Lower lobe of right lung (tissue), 2 donors: ENCODE results near the gene ATRNL1. TPM values are rescaled to one million over a fixed set of nuclear protein-coding genes. Genes with fewer than 3 reads are reported as not detected.

Experiments
- ATAC-seq, 2 donors: fragments of 200-7000 bp; cut with Tn5 transposase; one replicate each; pipeline ENCODE4 v1.9.1; 2020 to 2022; ENCODE audit warnings: mild to moderate bottlenecking in 2 of 2, moderate library complexity in 2 of 2
- DNase-seq: peaks from one replicate; pipeline ENCODE4 v3.0.0-alpha.2; 2020
- H3K27ac ChIP-seq: fragments of 200-600 bp; one replicate; pipeline ENCODE4 v1.8.0; 2022
- H3K27me3 ChIP-seq: fragments of 200-600 bp; one replicate; pipeline ENCODE4 v1.8.0; 2022; ENCODE audit warnings: low read depth
- H3K36me3 ChIP-seq: fragments of 200-600 bp; one replicate; pipeline ENCODE4 v1.8.0; 2022; ENCODE audit warnings: mild to moderate bottlenecking
- H3K4me1 ChIP-seq: fragments of 200-600 bp; one replicate; pipeline ENCODE4 v1.8.0; 2022
- H3K4me3 ChIP-seq: fragments of 200-600 bp; one replicate; pipeline ENCODE4 v1.8.0; 2022; ENCODE audit warnings: mild to moderate bottlenecking
- H3K9me3 ChIP-seq: fragments of 200-600 bp; one replicate; pipeline ENCODE4 v1.8.0; 2022
- CTCF ChIP-seq: fragments of 200-600 bp; IDR thresholded peaks from one replicate; pipeline ENCODE4 v1.8.0; 2022; ENCODE audit warnings: antibody characterized with exemption, mild to moderate bottlenecking
- intact Hi-C: fragments of 100-400 bp; cut with DNase I; formaldehyde crosslinking; loops from one replicate; pipeline ENCODE4 v1.11.0; 2022
- total RNA-seq: library from RNA; stranded (reverse); fragmentation: NEBNext Ultra II Directional; extraction: Animal tissue kit (Norgen Biotek cat#: 25700); gene quantifications from one replicate; pipeline ENCODE4 v1.2.1, GENCODE V29; 2021
- donor health status: DM: no; HTN: yes; CAD: no; lungs with severe emphysema.

ATRNL1 gene
- total RNA-seq, 1 donor from 2014 or later, result 0.92 TPM

- DNase-seq (no peak), ATAC-seq (no peak)
- H3K36me3 ChIP-seq, result no peaks in the 10 kb centered on the region
- no peaks in the 10 kb centered on the region for H3K4me1 ChIP-seq
- H3K4me3 ChIP-seq, result no peak overlapping the region
- H3K9me3 ChIP-seq, result no peaks in the 10 kb centered on the region
- no peak overlapping the region for H3K27ac ChIP-seq
- TF ChIP-seq CTCF, result no peak
- intact Hi-C loops, result no loop called here
- no peaks in the 10 kb centered on the region for H3K27me3 ChIP-seq
These were observed 864.7 kb downstream of the ATRNL1 start for GRCh38 chr10:115957786-115958442.

- Histone ChIP-seq H3K27me3 (no peaks in the 10 kb centered on the region), H3K4me3 (no peak overlapping the region), H3K4me1 (no peaks in the 10 kb centered on the region), H3K36me3 (no peaks in the 10 kb centered on the region), H3K9me3 (no peaks in the 10 kb centered on the region), H3K27ac (no peak overlapping the region)
- DNase-seq, result no peak
- intact Hi-C loops, result no loop called here
- no peak for ATAC-seq
- TF ChIP-seq CTCF, result no peak
These were observed 870.7 kb downstream of the ATRNL1 start for GRCh38 chr10:115963848-115964247.

GRCh38 chr10:115964827-115965226 is 871.7 kb downstream of the ATRNL1 start:
- H3K9me3 ChIP-seq, result no peaks in the 10 kb centered on the region
- H3K27ac ChIP-seq, result no peak overlapping the region
- H3K4me1 ChIP-seq, result no peaks in the 10 kb centered on the region
- H3K4me3 ChIP-seq, result no peak overlapping the region
- H3K36me3 ChIP-seq, result no peaks in the 10 kb centered on the region
- no peaks in the 10 kb centered on the region for H3K27me3 ChIP-seq
- DNase-seq (no peak), ATAC-seq (no peak)
- intact Hi-C loops, result no loop called here
- no peak for TF ChIP-seq CTCF

- Histone ChIP-seq H3K9me3 (no peaks in the 10 kb centered on the region), H3K4me1 (no peaks in the 10 kb centered on the region), H3K36me3 (no peaks in the 10 kb centered on the region), H3K27ac (no peak overlapping the region), H3K4me3 (no peak overlapping the region), H3K27me3 (no peaks in the 10 kb centered on the region)
- intact Hi-C loops, result no loop called here
- DNase-seq (no peak), ATAC-seq (no peak)
- TF ChIP-seq CTCF, result no peak
These were observed 872.2 kb downstream of the ATRNL1 start for GRCh38 chr10:115965376-115965775.

GRCh38 chr10:115968236-115968635 is 875.1 kb downstream of the ATRNL1 start:
- no peak overlapping the region for H3K27ac ChIP-seq
- ATAC-seq (no peak), DNase-seq (no peak)
- intact Hi-C loops, result no loop called here
- H3K27me3 ChIP-seq, result no peaks in the 10 kb centered on the region
- no peaks in the 10 kb centered on the region for H3K4me1 ChIP-seq
- no peaks in the 10 kb centered on the region for H3K9me3 ChIP-seq
- no peak overlapping the region for H3K4me3 ChIP-seq
- H3K36me3 ChIP-seq, result no peaks in the 10 kb centered on the region
- no peak for TF ChIP-seq CTCF

GRCh38 chr10:115969591-115969990 is 876.4 kb downstream of the ATRNL1 start:
- Histone ChIP-seq H3K4me1 (no peaks in the 10 kb centered on the region), H3K27me3 (no peaks in the 10 kb centered on the region), H3K27ac (no peak overlapping the region), H3K4me3 (no peak overlapping the region), H3K9me3 (no peaks in the 10 kb centered on the region), H3K36me3 (no peaks in the 10 kb centered on the region)
- intact Hi-C loops, result no loop called here
- DNase-seq, result no peak
- no peak for ATAC-seq
- TF ChIP-seq CTCF, result no peak
